GM13976 (cell line): ENCODE data around the gene RIPOR1.

Experiments used
- DNase-seq: peaks from one replicate; pipeline ENCODE4 v3.0.0; 2012; ENCODE audit warnings: low spot score
- CTCF ChIP-seq: IDR thresholded peaks from 2 replicates; pipeline ENCODE4 v1.5.1; 2012; ENCODE audit warnings: borderline replicate concordance, mild to moderate bottlenecking; ENCODE audit not compliant: insufficient read depth; ENCODE audit errors: extremely low read depth, missing control alignments, control extremely low read depth
- in situ Hi-C: fragments of 300-500 bp; cut with MboI; formaldehyde crosslinking; loops from one replicate; pipeline ENCODE4 v1.12.0; 2022; ENCODE audit warnings: low sequenced_read_pairs, mixed read lengths, inconsistent platforms; ENCODE audit not compliant: unreplicated experiment

Gene RIPOR1

GRCh38 chr16:67544329-67544841 is 15.8 kb downstream of the RIPOR1 start:
- in situ Hi-C loops = loop anchor here (25.0 kb wide), 1 partner anchor 268 kb away; the partner anchor contains the start of genes RANBP10 and TSNAXIP1

GRCh38 chr16:67544844-67545664 is 16.4 kb downstream of the RIPOR1 start:
- TF ChIP-seq CTCF = no peak
- no peak for DNase-seq

More at GRCh38 chr16:67544329-67544841, 15.8 kb downstream of the RIPOR1 start:
- no peak for DNase-seq
- TF ChIP-seq CTCF = no peak

GRCh38 chr16:67545665-67546024 is 17.0 kb downstream of the RIPOR1 start:
- no peak for DNase-seq
- in situ Hi-C loops = loop anchor here (25.0 kb wide), 1 partner anchor 267 kb away; the partner anchor contains the start of genes RANBP10 and TSNAXIP1
- TF ChIP-seq CTCF = no peak

More at GRCh38 chr16:67544844-67545664, 16.4 kb downstream of the RIPOR1 start:
- in situ Hi-C loops = loop anchor here (25.0 kb wide), 1 partner anchor 267 kb away; the partner anchor contains the start of genes RANBP10 and TSNAXIP1

- DNase-seq = no peak
- in situ Hi-C loops = loop anchor here (25.0 kb wide), 1 partner anchor 266 kb away; the partner anchor contains the start of genes RANBP10 and TSNAXIP1
Observed at GRCh38 chr16:67546091-67546501, 17.5 kb downstream of the RIPOR1 start.

GRCh38 chr16:67546761-67547422 is 18.3 kb downstream of the RIPOR1 start:
- in situ Hi-C loops = loop anchor here (25.0 kb wide), 1 partner anchor 265 kb away; the partner anchor contains the start of genes RANBP10 and TSNAXIP1
- DNase-seq = peak; percentile 85
- peak; percentile 90 for TF ChIP-seq CTCF

More at GRCh38 chr16:67546091-67546501, 17.5 kb downstream of the RIPOR1 start:
- TF ChIP-seq CTCF = no peak
